ENCODE measurements around the gene RARRES2.

The RARRES2 gene

GRCh38 chr7:150355666-150356059 is 14.2 kb upstream of the RARRES2 start:
- Histone ChIP-seq H3K4me3 (ENCODE audit: low read length) (no peak overlapping the region), H3K9me3 (ENCODE audit: control insufficient read depth, insufficient read depth, low read length) (no peaks in the 10 kb centered on the region), H3K79me2 (ENCODE audit: control insufficient read depth, low read length) (no peaks in the 10 kb centered on the region), H3K4me1 (ENCODE audit: control insufficient read depth, low read length) (peaks cover 35% of the 10 kb centered on the region), H3K9me2 (replicated peaks; ENCODE audit: control insufficient read depth, low read length) (no peaks in the 10 kb centered on the region), H3K27me3 (ENCODE audit: control insufficient read depth, low read length) (no peaks in the 10 kb centered on the region), H3K4me2 (ENCODE audit: low read length) (no peak overlapping the region), H4K20me1 (ENCODE audit: control insufficient read depth, insufficient read depth, low read depth, low read length) (no peaks in the 10 kb centered on the region), H3K36me3 (ENCODE audit: control insufficient read depth, low read length) (no peaks in the 10 kb centered on the region), H3F3A (ENCODE audit: control insufficient read depth, insufficient read depth) (peaks cover 24% of the 10 kb centered on the region), H3K27ac (ENCODE audit: low read depth, low read length) (no peak overlapping the region)
- no peak for TF ChIP-seq CTCF (IDR thresholded peaks at IDR 0.05; ENCODE audit: low read depth, low read length, poor library complexity, severe bottlenecking)
- no peak for TF ChIP-seq EZH2phosphoT487 (IDR thresholded peaks at IDR 0.05; ENCODE audit: borderline replicate concordance, low read length)

GRCh38 chr7:150351587-150352194 is 10.3 kb upstream of the RARRES2 start:
- Histone ChIP-seq H3K4me1 (ENCODE audit: control insufficient read depth, low read length) (peaks cover 19% of the 10 kb centered on the region), H3K79me2 (ENCODE audit: control insufficient read depth, low read length) (no peaks in the 10 kb centered on the region), H4K20me1 (ENCODE audit: control insufficient read depth, insufficient read depth, low read depth, low read length) (no peaks in the 10 kb centered on the region), H3F3A (ENCODE audit: control insufficient read depth, insufficient read depth) (peaks cover 5% of the 10 kb centered on the region; the same call in 1 of the 2 replicates), H3K9me3 (ENCODE audit: control insufficient read depth, insufficient read depth, low read length) (no peaks in the 10 kb centered on the region), H3K36me3 (ENCODE audit: control insufficient read depth, low read length) (no peaks in the 10 kb centered on the region), H3K27ac (ENCODE audit: low read depth, low read length) (no peak overlapping the region), H3K4me2 (ENCODE audit: low read length) (no peak overlapping the region), H3K9me2 (replicated peaks; ENCODE audit: control insufficient read depth, low read length) (no peaks in the 10 kb centered on the region), H3K4me3 (ENCODE audit: low read length) (no peak overlapping the region), H3K27me3 (ENCODE audit: control insufficient read depth, low read length) (no peaks in the 10 kb centered on the region; the same call in 1 of the 2 replicates)
- no peak for TF ChIP-seq EZH2phosphoT487 (IDR thresholded peaks at IDR 0.05; ENCODE audit: borderline replicate concordance, low read length)
- no peak for TF ChIP-seq CTCF (IDR thresholded peaks at IDR 0.05; ENCODE audit: low read depth, low read length, poor library complexity, severe bottlenecking)

- H3K27ac ChIP-seq (ENCODE audit: low read depth, low read length) = no peak overlapping the region
- peaks cover 9% of the 10 kb centered on the region; the same call in 1 of the 2 replicates for H3K9me3 ChIP-seq (ENCODE audit: control insufficient read depth, insufficient read depth, low read length)
- no peak overlapping the region for H3K4me2 ChIP-seq (ENCODE audit: low read length)
- no peaks in the 10 kb centered on the region for H3K9me2 ChIP-seq (replicated peaks; ENCODE audit: control insufficient read depth, low read length)
- H3K4me1 ChIP-seq (ENCODE audit: control insufficient read depth, low read length) = no peaks in the 10 kb centered on the region
- no peaks in the 10 kb centered on the region for H3K79me2 ChIP-seq (ENCODE audit: control insufficient read depth, low read length)
- peaks cover 4% of the 10 kb centered on the region; the same call in 1 of the 2 replicates for H3F3A ChIP-seq (ENCODE audit: control insufficient read depth, insufficient read depth)
- TF ChIP-seq CTCF (IDR thresholded peaks at IDR 0.05; ENCODE audit: low read depth, low read length, poor library complexity, severe bottlenecking) (no peak), EZH2phosphoT487 (IDR thresholded peaks at IDR 0.05; ENCODE audit: borderline replicate concordance, low read length) (no peak)
- no peaks in the 10 kb centered on the region; the same call in 1 of the 2 replicates for H3K27me3 ChIP-seq (ENCODE audit: control insufficient read depth, low read length)
- no peaks in the 10 kb centered on the region for H3K36me3 ChIP-seq (ENCODE audit: control insufficient read depth, low read length)
- H4K20me1 ChIP-seq (ENCODE audit: control insufficient read depth, insufficient read depth, low read depth, low read length) = no peaks in the 10 kb centered on the region
- no peak overlapping the region for H3K4me3 ChIP-seq (ENCODE audit: low read length)
These were observed 5.5 kb upstream of the RARRES2 start for GRCh38 chr7:150346922-150347321.

Data from DOHH2 (cell line).